ENCODE measurements around the gene GMPPB.

GRCh38 chr3:49675912-49676311 lies 47.8 kb downstream of the GMPPB start:
- no peak for TF ChIP-seq CTCF (IDR thresholded peaks at IDR 0.05; ENCODE audit: low read depth, low read length, poor library complexity, severe bottlenecking)
- TF ChIP-seq EZH2phosphoT487 (IDR thresholded peaks at IDR 0.05; ENCODE audit: borderline replicate concordance, low read length), result no peak
